Aorta (tissue), 4 donors: ENCODE data around the gene REEP5. TPM values are rescaled to one million over a fixed set of nuclear protein-coding genes. Genes with fewer than 3 reads are reported as not detected.

Source experiments
- polyA plus RNA-seq, 2 donors: library from polyadenylated mRNA; stranded (reverse); fragments of 200-250 nt; gene quantifications; one replicate each; pipeline ENCODE4 v1.2.3, GENCODE V29; 2013
- total RNA-seq, 2 donors: library from RNA; stranded (reverse); fragmentation: NEBNext Ultra II Directional; extraction: Animal tissue kit (Norgen Biotek cat#: 25700); gene quantifications; one replicate each; pipeline ENCODE4 v1.2.1, GENCODE V29; 2021
- donor health status: healthy with polysubstance abuse.
- donor health status: Bipolar disorder and iron deficiency.
- donor health status: DM: no; HTN: no; CAD: no.
- donor health status: DM: yes; HTN: yes; CAD: no.

The REEP5 gene
- total and polyA plus RNA-seq, 4 donors = 74.4 to 88.5 (median 80.0) TPM

Other genes with a start within 250 kb of the REEP5 start
- gene APC, start 184.3 kb downstream of the REEP5 start, total RNA-seq = 10 to 100 TPM; 49.8 to 51.6 TPM
- gene APC, start 184.3 kb downstream of the REEP5 start, polyA plus RNA-seq = 1 to 10 TPM; 2.8 to 6.5 TPM
- gene SRP19, start 60.9 kb downstream of the REEP5 start, total RNA-seq = 10 to 100 TPM; 33.4 to 40.1 TPM
- gene SRP19, start 60.9 kb downstream of the REEP5 start, polyA plus RNA-seq = 10 to 100 TPM; 69.5 to 80.5 TPM
- 10 to 100 TPM; 38.0 to 59.3 TPM for gene DCP2, start 54.6 kb upstream of the REEP5 start, total RNA-seq
- gene DCP2, start 54.6 kb upstream of the REEP5 start, polyA plus RNA-seq = 1 to 10 TPM; 6.0 to 9.9 TPM